GM21723 (cell line): Measurements from ENCODE around the gene EFNA2.
A peak's percentile ranks its signal among the peaks of the same experiment; 100 is the strongest.

Experiments used
- ATAC-seq: cut with Tn5 transposase; IDR thresholded peaks from one replicate; pipeline ENCODE4 v1.9.1; 2021; ENCODE audit warnings: mild to moderate bottlenecking, moderate library complexity; ENCODE audit not compliant: unreplicated experiment

Gene EFNA2

DNA sequence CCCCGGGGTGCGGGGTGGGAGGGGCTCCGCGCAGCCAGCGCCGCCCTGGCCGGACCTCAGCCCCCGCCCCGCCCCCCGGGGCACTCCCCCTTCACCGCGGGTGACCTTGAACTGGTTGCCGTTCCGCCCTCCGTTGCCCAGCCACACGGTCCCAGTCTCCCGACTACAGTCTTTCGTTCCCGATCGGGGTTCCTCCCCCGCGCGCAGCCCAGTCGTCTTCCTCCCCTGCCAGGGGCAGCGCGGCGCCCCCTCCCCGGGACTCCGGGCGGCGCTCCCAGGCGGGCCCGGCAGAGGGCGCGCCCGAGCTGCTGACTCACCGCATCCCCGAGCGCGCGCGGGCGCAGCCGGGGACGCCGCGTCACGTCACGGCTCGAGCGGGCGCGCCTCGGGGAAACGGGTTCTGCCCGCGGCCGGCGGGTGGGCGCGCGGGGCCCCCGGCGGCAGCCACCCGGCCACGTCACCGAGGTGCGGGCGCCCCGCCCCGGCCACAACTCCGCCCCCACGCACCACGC lies 36.8 kb upstream of the EFNA2 start:
- ATAC-seq = peak; percentile 25

DNA sequence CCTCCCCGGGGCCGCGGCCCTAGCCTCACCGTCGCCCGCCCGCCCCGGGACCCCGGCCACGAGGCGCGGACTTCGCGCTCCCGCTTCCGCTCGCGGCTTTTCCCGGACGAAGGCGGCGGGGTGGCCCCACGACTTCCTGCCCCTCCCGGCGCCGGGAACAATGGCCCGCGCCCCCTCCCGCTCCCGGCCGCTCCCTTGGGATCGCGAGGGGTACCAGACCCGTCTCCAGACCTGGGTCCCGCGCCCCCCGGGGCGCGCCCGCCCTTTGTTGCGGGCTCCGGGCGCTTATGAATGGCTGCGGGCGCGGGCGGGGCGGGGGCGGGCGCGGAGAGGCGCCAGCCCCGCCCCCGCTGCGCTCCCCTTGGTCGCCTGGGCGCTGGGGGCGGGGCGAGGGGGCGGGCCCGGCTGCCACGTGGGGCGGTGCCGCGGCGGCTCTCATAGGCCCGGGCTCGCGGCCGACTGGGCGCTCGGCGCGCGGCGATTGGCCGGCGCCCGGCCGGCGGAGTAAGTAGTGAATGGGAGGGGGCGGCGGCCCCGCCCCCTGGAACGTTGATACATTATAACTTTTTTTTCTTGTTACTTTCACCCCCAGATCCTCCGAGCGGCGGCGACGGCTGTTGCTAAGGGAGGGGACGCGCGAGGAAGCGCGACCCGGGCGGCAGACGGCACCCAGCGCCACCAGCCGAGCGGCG lies 36.2 kb upstream of the EFNA2 start:
- peak; percentile 39 for ATAC-seq

DNA sequence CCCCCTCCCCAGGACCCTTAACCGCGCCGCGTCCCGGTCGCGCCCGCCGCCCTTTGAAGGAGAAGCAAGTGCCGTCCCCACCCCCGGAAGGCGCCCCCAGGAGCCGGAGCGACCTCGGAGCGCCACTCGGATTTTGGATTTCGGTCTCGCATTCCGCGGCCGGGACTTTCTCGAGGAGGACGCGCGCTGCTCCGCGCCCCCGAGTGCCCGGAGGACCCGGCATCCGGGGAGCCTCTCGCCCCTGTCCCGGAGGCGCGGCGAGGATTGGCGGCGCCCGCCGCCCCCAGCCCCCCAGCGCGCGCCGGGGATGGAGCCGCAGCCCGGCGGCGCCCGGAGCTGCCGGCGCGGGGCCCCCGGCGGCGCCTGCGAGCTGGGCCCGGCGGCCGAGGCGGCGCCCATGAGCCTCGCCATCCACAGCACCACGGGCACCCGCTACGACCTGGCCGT lies 35.7 kb upstream of the EFNA2 start:
- no peak for ATAC-seq

DNA sequence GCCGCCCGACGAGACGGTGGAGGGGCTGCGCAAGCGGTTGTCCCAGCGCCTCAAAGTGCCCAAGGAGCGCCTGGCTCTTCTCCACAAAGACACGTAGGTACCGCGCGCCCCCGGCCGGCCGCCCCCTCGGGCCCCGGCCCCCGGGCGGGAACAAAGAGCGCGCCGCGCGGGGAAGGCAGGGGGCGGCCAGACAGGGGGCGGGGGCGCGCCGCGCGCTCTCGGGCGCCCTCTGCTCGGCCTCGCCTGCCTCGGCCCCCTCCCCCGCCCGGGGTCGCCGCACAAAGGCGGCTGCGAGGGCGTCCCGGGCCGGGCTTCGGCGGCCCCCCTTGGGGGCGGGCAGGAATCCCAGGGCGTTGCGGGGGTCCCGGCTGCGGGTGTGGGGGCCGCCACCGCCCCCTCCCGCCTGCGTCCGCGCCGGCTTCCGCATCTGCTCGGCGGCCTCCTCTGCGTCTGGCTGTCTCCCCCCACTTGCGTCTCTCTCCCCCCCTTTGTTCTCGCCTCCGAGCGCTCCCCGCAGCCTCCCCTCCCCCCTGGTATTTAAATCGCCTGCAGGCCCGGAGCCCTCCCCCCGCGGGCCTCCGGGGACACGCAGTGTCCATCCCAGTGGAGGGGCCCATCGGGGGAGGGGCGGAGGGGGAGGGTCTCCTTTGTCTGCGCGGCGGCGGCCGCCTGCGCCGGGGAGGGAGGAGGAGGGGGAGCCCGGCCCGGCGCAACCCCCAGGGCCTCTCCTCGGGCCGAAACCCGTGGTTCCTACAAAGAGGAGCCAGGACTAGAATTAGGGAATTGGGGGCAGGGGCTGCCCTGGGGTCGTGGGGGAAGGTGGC lies 35.0 kb upstream of the EFNA2 start:
- ATAC-seq = no peak

DNA sequence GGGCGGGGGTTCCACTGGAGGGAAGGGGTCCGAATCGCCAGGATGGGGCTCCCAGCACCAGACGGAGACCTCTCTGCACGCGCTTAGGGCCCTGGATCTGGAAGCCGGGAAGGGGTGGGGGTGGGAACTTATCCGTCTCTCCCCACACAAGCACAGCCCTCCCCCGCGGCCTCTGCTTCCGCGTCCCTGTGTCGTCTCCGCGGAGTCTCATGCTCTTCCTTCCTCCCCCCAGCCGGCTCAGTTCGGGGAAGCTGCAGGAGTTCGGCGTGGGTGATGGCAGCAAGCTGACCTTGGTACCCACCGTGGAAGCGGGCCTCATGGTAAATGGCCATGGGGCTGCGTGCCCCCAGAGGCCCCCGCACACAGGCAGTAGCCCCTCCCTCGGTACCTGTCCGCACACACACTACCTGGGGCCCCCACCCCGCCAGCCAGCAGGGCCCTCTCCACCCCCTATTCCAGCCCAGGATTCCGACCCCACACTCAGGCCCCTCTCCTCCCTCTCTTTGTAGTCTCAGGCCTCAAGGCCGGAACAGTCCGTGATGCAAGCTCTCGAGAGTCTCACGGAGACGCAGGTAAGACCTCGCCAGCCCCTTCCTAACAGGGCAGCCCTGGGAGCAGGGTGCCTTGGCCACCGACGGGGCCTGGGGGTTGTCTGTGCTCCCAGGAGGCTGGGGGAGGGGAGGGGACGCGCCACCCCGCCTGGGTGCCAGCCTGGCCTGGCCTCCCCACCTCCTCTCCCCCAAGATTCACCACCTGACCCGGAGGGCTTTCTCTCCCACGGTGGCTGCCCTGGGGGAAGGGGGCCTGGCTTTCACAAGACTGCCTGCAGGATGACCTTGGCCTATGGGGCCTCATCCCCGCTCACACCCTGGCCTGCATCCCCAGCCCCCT lies 34.1 kb upstream of the EFNA2 start:
- no peak for ATAC-seq

DNA sequence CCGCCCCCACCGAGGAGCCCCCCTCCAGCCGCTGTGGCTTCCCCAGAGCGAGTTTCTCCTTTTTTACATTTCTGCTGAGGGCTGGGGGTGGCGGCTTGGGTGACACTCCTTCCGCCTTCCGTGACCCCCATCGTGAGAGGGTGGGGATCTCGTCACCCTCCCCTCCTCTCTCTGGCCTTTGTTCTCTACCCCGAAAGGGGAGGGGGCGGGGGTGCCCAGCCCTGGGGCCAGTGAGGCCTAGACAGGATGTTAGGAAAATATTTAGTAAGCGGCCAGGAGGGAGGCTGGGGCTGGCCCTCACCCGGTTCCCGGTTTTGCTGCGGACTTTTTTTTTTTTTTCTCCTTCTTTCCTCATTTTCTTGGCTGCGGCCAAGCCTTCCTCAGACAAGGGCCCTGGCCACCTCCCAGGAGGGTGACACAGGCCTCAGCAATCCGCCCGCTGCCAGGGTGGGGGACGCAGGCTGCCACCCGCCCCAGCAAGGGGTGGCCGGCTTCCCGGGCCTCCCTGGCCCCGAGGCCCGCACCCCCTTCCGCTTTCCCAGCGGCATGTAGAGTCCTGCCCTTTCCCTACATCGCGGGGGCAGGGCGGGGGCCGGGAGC lies 33.4 kb upstream of the EFNA2 start:
- no peak for ATAC-seq

DNA sequence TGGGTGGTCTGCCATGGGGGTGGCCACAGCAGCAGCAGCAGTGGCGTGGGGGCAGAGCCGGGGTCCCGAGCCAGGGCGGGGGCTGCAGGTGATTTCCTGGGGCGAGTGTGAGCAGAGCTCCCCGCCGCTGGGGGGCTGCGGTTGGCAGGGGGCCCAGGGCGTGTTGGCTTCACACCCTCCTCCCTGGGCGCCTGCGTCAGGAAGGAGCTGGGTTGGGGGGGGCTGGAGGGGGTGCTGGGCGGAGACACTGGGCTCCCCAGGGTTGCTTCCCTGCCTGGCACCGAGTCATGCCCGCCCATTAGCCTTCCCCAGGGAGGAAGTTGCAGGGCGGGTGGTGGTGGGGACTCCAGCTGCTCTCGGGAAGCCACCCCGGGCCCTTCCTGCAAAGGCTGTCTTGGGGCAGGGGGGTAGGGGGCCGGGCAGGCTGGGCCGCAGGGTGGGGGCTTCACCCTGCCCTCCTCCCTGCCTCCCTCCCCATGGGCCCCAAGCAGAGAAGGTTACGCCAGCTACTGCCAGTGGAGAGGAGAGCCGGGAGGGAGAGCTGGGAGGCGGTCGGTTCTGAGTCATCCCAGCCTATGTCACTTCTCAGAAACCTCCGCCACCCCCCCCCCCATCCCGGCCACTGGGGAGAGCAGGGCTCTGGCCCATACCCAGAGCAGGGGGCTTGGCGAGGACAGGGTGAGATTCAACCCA lies 32.7 kb upstream of the EFNA2 start:
- no peak for ATAC-seq

DNA sequence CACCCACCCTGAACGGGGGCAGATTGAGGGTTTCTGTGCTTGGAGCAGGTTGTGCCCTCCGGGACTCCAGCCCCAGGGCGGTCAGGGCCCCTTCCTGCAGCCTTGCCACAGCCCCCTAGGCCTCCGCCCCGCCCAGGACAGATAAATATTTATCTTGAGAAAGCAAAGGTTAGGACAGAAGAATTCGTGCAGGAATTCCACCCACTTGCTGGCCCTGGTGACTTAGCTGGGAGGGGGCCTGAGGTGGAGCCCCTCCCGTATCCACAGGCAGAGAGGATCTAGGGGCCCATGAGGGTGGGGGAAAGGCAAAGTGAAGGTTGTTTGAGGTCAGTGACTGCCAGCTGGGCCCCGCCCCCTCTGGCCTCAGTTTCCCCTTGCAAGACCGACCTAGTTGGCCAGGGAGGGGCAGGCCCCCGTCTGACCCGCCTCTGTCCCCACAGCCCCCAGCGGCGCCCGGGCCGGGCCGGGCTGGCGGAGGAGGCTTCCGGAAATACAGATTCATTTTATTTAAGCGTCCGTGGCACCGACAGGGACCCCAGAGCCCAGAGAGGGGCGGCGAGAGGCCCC lies 32.1 kb upstream of the EFNA2 start:
- ATAC-seq = no peak

DNA sequence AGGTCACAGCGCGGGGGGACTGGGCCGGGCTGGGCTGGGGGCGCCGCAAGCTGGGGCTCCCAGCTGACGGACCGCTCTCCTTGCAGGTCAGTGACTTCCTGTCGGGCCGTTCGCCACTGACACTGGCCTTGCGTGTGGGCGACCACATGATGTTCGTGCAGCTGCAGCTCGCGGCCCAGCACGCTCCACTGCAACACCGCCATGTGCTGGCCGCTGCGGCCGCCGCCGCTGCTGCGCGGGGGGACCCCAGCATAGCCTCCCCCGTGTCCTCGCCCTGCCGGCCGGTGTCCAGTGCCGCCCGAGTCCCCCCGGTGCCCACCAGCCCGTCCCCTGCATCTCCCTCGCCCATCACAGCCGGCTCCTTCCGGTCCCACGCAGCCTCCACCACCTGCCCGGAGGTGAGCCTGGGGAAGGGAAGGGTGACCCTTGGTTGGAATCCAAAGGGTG lies 31.6 kb upstream of the EFNA2 start:
- ATAC-seq = no peak

DNA sequence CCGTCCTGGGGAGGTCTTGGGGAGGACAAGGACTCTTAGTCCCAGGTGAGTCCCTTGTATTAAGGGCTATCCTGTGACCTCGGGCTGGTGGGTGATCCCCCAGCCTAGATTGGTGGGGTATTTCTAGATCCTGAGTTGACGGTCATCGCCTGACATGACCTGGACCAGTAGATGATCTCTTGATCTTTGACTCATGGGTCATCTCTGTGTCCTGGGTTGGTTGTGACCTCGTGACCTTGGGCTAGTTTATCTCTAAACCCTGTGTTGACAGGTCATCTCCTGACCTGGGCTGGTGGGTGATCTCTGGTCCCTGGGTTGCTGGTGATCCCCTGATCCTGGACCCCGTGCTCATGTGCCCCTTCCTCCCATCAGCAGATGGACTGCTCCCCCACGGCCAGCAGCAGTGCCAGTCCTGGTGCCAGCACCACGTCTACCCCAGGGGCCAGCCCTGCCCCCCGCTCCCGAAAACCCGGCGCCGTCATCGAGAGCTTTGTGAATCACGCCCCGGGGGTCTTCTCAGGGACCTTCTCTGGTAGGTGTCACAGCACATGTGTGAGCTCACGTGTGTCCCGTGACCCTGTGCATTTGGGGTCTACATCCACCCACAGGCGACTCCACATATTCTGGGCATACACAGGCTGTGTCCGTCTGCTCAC lies 31.0 kb upstream of the EFNA2 start:
- ATAC-seq = no peak

DNA sequence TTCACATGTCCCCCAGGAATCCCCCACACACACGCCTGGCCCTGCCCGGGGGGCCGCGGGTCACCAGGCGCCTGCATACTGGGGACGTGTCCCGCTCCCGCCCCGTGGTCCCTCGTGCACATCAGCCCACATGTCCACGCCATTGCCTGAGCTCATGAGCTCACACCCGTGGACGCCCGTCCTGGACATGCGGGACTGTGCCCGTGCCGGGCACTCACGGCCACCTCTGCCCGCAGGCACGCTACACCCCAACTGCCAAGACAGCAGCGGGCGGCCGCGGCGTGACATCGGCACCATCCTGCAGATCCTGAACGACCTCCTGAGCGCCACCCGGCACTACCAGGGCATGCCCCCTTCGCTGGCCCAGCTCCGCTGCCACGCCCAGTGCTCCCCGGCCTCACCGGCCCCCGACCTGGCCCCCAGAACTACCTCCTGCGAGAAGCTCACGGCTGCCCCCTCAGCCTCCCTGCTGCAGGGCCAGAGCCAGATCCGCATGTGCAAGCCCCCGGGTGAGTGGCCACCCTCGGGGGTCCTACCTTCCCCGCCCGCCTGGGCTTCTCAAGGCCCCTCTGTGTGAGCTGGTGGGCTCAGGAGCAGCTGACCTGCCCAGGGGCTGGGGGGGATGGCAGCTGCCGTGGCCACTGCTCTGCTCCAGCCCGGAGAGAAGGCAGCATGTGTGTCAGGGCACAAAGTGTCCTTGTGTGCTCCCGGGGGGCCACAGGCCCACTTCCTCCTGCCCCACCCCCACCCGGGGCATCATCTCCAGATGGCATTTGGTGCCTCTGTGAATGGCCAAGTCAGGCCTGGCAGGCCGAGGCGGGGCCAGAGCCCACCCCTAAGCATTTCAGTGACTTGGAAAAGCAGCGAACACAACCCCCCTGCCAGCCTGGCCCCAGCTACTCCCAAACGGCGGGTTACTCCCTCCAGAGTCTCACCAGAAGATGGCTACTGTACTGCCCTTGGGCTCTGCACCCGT lies 30.2 kb upstream of the EFNA2 start:
- ATAC-seq = no peak

DNA sequence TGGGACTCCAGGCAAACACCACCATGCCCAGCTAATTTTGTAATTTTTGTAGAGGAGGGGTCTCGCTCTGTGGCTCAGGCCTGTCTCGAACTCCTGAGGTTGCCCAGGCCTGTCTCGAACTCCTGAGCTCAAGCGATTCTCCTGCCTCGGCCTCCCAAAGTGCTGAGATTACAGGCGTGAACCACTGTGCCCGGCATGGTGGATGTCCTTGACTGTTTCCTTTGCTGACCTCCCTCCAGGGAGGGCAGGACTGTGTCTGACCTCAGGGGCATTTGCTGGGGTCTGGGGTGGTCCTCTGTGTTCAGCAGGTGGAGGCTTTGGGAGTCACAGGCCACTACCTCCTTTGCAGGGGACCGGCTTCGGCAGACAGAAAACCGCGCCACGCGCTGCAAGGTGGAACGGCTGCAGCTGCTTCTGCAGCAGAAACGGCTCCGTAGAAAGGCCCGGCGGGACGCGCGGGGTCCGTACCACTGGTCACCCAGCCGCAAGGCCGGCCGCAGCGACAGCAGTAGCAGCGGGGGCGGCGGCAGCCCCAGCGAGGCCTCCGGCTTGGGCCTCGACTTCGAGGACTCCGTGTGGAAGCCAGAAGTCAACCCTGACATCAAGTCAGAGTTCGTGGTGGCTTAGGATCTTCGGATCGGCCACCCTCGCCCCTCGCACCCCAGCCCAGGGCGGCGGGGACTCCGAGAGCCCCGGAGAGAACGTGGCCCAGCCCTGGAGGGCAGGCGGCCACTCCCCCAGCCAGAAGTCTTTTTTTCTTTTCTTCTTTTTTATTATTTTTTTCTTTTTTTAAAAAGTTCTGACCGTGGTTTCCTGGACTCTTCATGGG lies 28.8 kb upstream of the EFNA2 start:
- no peak for ATAC-seq

DNA sequence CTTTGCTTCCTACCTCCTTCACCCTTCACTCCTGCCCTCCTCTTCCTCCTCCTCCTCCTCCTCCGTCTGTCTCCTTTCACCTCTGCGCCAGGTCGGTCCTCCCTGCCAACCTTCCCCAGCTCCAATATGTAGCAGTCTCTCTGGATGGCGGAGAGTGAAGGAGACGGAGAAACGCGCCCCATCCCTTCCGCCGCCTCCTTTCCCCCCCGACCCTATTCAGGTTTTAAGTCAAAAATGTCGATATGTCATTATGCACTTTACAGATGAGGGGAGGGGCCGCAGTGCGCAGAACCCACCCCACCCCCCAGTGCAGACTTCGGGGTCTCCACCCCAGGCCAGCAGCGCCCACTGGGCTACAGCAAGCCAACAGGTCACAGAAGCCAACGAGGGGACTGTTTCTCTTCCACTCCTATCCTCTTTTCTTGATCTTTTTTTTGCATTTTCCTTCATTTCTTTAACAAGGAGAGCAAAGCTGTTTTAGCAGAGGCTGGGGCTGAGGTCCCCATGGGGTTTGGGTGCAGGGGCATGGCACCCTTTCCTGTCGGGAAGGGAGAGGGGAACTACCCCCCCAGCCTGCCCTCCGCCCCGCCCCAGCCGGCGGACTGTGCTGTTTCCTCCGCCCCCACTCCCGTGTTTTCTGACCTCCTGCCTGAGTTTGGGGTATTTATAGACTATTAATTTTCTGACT lies 28.1 kb upstream of the EFNA2 start:
- no peak for ATAC-seq

DNA sequence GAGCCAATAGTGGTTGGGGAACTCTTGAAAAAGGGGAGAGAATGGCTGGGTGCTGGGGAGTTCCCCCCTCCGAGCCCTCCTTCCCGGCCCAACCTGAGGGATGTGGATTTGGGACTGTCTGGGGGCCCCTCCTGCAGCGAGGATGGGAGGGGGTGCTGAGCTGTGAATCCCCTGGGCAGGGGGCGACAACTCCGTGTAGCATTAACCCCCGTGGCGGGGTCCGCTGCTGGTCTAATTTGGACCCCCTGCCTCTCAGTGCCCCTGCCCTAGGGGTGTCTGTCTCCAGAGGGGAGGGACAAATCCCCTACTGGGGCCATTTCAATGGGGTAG lies 27.5 kb upstream of the EFNA2 start:
- no peak for ATAC-seq

DNA sequence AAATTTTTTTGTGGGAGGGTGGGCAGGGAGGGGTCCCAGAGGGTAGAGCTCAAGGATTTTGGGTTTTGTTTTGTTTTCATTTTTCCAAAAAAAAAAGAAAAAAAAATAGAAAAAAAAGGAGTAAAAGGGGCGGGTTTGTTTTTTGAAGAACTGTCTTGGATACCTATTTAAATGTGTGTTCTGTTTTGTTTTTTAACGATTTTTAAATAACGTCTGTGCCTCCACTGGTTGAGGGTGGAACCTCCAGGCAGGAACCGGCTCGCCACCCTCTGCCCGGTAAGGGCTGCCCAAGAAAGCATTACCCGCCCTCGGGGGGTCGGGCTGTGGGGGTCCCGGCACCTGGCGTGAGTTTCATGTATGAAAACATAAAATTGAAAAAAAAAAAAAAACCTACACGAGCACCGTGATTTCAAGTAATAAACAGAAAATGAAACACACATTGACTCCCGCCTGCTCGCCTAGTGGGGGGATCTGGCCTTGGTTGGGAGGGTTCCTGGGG lies 26.9 kb upstream of the EFNA2 start:
- no peak for ATAC-seq

DNA sequence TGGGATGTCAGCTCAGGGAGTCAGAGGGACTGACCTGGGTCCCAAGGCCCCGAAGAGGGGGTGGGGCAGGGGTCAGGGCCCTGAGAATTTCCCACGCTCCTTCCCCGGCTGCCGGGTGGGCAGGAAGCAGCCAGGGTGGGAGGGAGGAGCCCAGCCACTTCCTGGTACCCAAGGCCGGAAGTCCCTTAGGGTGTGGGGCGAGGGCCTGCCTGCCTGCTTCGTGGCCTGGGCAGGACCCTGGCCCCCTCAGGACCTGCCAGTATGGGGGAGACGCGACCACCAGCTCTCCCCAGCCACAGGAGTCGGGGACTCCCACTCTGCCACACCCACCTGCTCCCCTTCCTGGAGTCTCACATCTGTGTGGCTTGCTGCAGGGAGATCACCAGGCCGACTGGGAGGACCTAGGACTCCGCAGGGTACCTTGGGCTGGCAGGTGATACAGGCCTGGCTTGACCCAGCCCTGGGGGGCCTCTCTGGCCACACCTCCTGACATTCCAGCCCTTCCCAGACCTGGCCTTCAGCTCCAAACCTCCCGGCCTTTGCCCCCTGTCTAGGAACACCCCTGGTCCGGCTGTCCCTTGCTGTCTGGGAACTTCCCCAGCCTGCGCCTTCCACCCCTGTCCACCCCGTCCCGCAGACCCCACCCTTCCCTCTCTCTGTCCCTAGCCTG lies 26.3 kb upstream of the EFNA2 start:
- ATAC-seq = peak; percentile 25
